SH-SY5Y (cell line): ENCODE data around the gene INTS4.

ENCODE experiments used
- GATA2 ChIP-seq: IDR thresholded peaks from 2 replicates; pipeline ENCODE4 v1.6.1; 2011; ENCODE audit warnings: mild to moderate bottlenecking, low read depth, low read length
- GATA3 ChIP-seq: IDR thresholded peaks from 2 replicates; pipeline ENCODE4 v1.6.1; 2011; ENCODE audit warnings: low read depth, mild to moderate bottlenecking, low read length, moderate library complexity

DNA sequence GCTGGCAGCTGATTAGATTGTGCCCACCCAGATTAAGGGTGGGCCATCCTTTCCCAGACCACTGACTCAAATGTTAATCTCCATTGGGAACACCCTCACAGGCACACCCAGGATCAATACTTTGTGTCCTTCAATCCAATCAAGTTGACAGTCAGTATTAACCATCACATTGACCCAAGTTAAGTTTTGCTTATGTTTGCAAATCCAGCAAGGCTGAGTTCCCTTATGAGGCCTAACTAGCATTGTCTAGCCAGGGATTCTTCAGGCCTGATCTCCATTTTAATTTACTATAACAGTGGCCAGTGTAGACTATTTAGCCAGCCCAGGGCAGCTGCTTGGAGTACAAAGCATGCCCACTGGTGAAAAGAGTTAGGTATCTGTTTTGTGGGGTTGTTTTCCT is 30.9 kb upstream of the INTS4 start:
- no peak for TF ChIP-seq GATA2
- TF ChIP-seq GATA3 = no peak
